Measurements from ENCODE around the gene ZFYVE27.
A peak's percentile ranks its signal among the peaks of the same experiment; 100 is the strongest.

ZFYVE27 gene

GRCh38 chr10:97711640-97712572 lies 25.0 kb upstream of the ZFYVE27 start:
- H3K4me3 ChIP-seq (ENCODE audit: low read length) = no peak overlapping the region
- no peak for DNase-seq (ENCODE audit: low read depth)
- TF ChIP-seq, protein P1, sequence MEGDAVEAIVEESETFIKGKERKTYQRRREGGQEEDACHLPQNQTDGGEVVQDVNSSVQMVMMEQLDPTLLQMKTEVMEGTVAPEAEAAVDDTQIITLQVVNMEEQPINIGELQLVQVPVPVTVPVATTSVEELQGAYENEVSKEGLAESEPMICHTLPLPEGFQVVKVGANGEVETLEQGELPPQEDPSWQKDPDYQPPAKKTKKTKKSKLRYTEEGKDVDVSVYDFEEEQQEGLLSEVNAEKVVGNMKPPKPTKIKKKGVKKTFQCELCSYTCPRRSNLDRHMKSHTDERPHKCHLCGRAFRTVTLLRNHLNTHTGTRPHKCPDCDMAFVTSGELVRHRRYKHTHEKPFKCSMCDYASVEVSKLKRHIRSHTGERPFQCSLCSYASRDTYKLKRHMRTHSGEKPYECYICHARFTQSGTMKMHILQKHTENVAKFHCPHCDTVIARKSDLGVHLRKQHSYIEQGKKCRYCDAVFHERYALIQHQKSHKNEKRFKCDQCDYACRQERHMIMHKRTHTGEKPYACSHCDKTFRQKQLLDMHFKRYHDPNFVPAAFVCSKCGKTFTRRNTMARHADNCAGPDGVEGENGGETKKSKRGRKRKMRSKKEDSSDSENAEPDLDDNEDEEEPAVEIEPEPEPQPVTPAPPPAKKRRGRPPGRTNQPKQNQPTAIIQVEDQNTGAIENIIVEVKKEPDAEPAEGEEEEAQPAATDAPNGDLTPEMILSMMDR (IDR thresholded peaks at IDR 0.05; ENCODE audit: insufficient read depth, low read depth, low read length, missing control alignments) = no peak

GRCh38 chr10:97713339-97713825 lies 23.5 kb upstream of the ZFYVE27 start, which contains the start of gene MARVELD1:
TSS of gene MARVELD1 (plus strand) at chr10:97713730. CDS start at chr10:97713877, 147 bp downstream.
- TF ChIP-seq, protein P1 (IDR thresholded peaks at IDR 0.05; ENCODE audit: insufficient read depth, low read depth, low read length, missing control alignments) = no peak
- DNase-seq (ENCODE audit: low read depth) = peak; percentile 63
- peak within 1 kb of the TSS; percentile 57 for H3K4me3 ChIP-seq (ENCODE audit: low read length)

GRCh38 chr10:97713826-97714400 lies 23.0 kb upstream of the ZFYVE27 start:
- TF ChIP-seq, protein P1 (IDR thresholded peaks at IDR 0.05; ENCODE audit: insufficient read depth, low read depth, low read length, missing control alignments) = peak; percentile 32
- peak; percentile 89 for DNase-seq (ENCODE audit: low read depth)
- peak overlapping the region; percentile 57 for H3K4me3 ChIP-seq (ENCODE audit: low read length)

DNA sequence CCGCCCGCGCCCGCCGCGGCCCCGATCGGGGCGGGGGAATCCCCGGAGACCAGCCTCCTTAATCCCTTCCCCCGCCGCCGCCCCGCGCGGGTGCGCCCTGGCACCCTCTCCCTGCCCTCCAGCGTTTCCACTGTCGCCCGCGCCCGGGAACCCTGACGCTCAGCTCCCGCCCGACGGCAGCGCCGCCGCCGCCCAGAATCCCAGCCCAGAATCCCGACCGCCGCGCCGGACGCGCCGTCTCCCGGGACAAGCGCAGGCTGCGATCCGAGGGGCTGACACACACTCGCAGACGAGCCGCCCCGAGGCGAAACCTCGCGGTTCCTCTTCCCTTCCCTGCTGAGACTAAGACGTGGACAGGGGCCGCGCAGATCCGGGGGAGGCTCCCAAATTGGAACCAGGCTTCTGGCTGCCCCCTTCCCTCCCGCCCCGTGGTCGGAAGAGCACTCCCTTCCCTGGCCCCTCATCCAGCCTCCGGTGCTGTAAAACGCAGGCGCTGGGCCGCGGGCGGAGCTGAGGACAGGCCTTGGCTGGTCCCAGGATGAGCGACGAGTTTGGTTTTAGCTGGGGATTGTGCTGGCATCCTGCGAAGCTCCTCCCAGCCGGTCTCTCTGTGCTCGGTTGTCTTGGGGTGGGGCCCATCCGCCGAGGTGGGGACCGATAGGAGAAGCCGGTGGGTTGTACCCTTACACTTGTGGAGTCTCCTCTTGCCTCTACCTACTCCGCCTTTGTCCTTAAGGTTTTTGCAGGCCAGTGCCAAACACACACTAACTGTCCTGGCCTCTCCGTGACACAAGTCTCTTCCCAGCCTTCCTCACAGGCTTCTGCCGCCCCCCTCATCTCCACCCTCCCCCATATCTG lies 22.3 kb upstream of the ZFYVE27 start:
- H3K4me3 ChIP-seq (ENCODE audit: low read length) = peak overlapping the region; percentile 57
- DNase-seq (ENCODE audit: low read depth) = peak; percentile 86
- TF ChIP-seq, protein P1 (IDR thresholded peaks at IDR 0.05; ENCODE audit: insufficient read depth, low read depth, low read length, missing control alignments) = no peak

DNA sequence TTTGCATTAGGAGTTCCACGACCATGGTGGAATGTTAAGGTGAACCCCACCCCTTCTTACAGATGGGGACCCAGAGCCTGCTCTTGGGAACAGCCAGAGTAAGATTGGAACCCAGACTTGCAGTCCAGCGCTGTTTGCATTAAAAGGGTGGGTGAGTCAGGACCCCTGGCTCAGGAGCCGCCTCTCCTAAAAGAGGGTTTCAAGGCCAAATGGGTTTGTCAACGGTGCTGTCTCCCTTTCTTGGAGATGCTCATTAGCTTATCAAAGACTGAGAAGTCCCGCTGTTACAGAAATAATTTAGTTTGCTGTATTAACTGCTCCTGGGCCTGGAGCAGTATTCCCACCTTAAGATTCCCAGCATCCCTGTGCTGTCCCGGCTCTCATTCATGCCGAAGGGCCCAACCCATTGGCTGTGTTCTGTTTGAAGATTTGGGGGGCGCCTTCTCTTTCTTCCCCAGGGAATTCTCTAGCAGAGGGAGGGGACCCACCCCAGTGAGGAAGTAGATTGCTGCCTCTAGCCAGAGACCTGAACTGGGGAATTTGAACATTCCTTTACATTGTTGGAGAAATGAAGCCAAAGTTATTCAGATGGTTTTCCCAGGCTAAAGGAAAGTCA lies 21.6 kb upstream of the ZFYVE27 start:
- peak overlapping the region; percentile 57 for H3K4me3 ChIP-seq (ENCODE audit: low read length)
- TF ChIP-seq, protein P1 (IDR thresholded peaks at IDR 0.05; ENCODE audit: insufficient read depth, low read depth, low read length, missing control alignments) = no peak
- DNase-seq (ENCODE audit: low read depth) = no peak

- DNase-seq (ENCODE audit: low read depth) = no peak
- no peak overlapping the region for H3K4me3 ChIP-seq (ENCODE audit: low read length)
- TF ChIP-seq, protein P1 (IDR thresholded peaks at IDR 0.05; ENCODE audit: insufficient read depth, low read depth, low read length, missing control alignments) = no peak
These were observed 19.3 kb upstream of the ZFYVE27 start for GRCh38 chr10:97717627-97718026.
